HEK293 (cell line): ENCODE results near the gene KIAA0825.

Experiments used
- KLF10 ChIP-seq: fragments of 450-650 bp; IDR thresholded peaks from 2 replicates; pipeline ENCODE4 v1.5.1; 2018; ENCODE audit warnings: missing biosample characterization, mild to moderate bottlenecking, missing genetic modification characterization
- KLF9 ChIP-seq: fragments of 450-650 bp; formaldehyde crosslinking; IDR thresholded peaks from 2 replicates; pipeline ENCODE4 v1.5.1; 2016; ENCODE audit warnings: missing biosample characterization, missing genetic modification characterization, low read depth
- ZNF623 ChIP-seq: fragments of 450-650 bp; formaldehyde crosslinking; IDR thresholded peaks from 2 replicates; pipeline ENCODE4 v1.5.1; 2016; ENCODE audit warnings: missing biosample characterization, missing genetic modification characterization

DNA sequence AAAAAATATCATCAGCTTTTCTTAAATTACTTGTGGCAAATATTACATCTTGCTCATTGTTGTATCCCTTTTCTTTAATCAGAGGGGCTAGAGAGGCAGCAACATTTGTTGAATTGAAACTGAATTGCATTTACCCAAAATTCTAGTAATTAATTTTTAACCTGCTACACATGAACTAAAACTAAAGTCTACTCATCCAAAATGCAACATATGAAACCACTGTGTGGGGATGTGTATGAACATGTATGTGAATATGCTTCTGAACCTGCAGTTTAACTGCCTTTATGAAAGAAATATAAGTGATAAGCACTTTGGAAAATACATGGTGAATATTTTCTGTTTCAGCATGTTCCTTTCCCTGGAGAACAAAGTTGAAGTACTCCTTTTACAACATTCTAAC lies 158.5 kb downstream of the KIAA0825 start:
- TF ChIP-seq ZNF623 (no peak), KLF10 (tag by site-specific recombination) (no peak), KLF9 (tag by site-specific recombination) (no peak)
